ENCODE measurements around the gene SEZ6L2. TPM values are rescaled to one million over a fixed set of nuclear protein-coding genes. Genes with fewer than 3 reads are reported as not detected.
A peak's percentile ranks its signal among the peaks of the same experiment; 100 is the strongest.

The SEZ6L2 gene
- total RNA-seq, 4 donors from 2014 or later: 0.33 to 1.5 (median 0.79) TPM

DNA sequence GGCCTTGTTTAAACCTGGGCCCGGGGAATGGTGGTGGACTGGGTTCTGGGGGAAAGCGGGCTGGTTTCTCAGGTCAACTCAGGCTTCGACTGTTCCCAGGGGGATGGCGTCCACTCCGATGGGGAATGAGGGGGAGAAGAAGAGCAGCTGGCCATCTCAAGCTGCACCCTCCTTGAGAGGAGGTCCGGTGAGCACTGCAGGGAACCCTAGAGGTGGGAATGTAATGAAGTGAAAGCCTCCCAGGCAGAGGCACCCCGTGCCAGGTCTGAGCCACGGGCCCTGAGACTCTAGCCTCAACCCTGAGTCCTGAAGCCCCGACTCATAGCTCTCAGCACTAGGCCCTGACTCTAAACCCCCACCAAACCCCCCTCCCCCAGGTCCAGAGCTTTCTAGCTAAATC, 35.1 kb downstream of the SEZ6L2 start:
- Histone ChIP-seq H3K4me3 (replicated peaks in 1 of 3) (no peak overlapping the region), H3K36me3 (peaks cover 16 to 20% of the 10 kb centered on the region in 2 donors), H3K27me3 (no peaks in the 10 kb centered on the region), H3K27ac (no peak overlapping the region), H3K9me3 (no peaks in the 10 kb centered on the region), H3K4me1 (peaks cover 13% of the 10 kb centered on the region in 2 donors)
- TF ChIP-seq, protein P1, sequence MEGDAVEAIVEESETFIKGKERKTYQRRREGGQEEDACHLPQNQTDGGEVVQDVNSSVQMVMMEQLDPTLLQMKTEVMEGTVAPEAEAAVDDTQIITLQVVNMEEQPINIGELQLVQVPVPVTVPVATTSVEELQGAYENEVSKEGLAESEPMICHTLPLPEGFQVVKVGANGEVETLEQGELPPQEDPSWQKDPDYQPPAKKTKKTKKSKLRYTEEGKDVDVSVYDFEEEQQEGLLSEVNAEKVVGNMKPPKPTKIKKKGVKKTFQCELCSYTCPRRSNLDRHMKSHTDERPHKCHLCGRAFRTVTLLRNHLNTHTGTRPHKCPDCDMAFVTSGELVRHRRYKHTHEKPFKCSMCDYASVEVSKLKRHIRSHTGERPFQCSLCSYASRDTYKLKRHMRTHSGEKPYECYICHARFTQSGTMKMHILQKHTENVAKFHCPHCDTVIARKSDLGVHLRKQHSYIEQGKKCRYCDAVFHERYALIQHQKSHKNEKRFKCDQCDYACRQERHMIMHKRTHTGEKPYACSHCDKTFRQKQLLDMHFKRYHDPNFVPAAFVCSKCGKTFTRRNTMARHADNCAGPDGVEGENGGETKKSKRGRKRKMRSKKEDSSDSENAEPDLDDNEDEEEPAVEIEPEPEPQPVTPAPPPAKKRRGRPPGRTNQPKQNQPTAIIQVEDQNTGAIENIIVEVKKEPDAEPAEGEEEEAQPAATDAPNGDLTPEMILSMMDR (IDR thresholded peaks at IDR 0.05): no peak
- TF ChIP-seq POLR2A (IDR thresholded peaks at IDR 0.05): no peak
- WGBS, 2 donors: 71 to 80% methylated on average over 7 of the region's 9 CpGs
- DNase-seq: no peak
- intact Hi-C loops (cut with DNase I): no loop called here

DNA sequence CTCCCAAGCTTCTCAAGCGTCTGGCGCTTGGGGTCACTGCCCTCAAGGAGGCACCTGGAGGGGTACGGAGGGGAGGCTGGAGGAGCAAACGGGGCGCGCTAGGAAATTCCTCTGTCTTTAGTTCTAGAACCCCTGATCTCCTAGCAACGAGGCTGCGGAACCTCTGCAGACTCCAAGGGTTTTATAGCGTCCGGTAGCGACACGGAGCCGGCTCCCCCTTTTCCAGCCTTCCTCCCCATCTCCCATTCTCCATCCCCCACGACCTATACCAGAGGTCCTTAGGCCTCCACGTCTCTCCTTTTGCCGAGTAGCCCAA, 35.7 kb downstream of the SEZ6L2 start:
- H3K4me1 ChIP-seq: peaks cover 13% of the 10 kb centered on the region in 2 donors
- H3K27me3 ChIP-seq: no peaks in the 10 kb centered on the region
- TF ChIP-seq, protein P1 (IDR thresholded peaks at IDR 0.05): no peak
- WGBS, 2 donors: 32 to 38% methylated on average over 16 of the region's 16 CpGs
- peak overlapping the region in 1 of 3 donors; percentile 100 for H3K4me3 ChIP-seq (replicated peaks in 1 of 3)
- H3K27ac ChIP-seq: peak overlapping the region in 1 of 3 donors; percentile 97
- no peak for DNase-seq
- peaks cover 21 to 26% of the 10 kb centered on the region in 2 donors for H3K36me3 ChIP-seq
- intact Hi-C loops (cut with DNase I): no loop called here
- H3K9me3 ChIP-seq: no peaks in the 10 kb centered on the region

DNA sequence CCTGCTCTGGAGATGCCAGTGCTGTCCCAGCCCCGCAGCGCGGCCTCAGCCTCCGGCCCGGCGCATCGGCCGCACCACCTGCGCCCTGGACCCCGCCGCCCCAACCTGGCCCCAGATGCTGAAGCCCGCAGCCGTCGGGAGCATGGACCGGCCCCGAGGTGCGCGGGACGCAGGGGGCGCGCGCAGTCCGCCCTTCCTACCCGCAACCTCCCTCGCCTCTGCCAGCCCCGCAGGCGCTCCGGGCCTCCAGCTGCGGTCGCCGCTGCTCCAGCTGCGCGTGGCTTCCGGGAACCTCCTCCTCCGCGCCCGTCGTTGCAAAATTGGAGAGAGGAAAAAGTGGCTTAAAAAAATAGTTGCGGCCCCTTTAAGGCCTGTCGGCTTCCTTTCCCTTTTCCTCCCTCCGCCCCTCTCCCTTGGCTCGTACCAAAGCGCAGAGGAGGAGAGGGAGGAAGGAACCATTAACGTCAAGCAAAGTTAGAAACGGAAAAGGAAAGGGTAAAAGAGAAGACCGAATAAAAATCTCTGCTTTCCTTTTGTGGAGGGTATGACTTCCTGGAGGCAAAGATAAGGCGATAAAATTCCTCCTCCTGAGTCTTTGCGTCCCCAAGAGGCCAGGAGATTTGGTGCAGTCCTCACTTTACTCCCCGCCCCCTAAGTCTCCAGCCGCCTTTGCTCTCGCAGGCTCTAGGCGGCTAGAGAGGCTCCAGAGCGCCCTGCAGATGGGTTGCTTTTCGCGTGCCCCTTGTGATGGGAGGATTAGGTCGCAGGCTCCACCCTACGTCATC, 36.3 kb downstream of the SEZ6L2 start, which contains the start of gene CDIPT:
Gene CDIPT (minus strand): TSS at position 343 of the 785 bp plus-strand sequence. CDS start 369 bp downstream, outside the sequence.
- H3K27ac ChIP-seq: peak within 1 kb of the TSS; percentile 92 to 97 (median 93)
- peak within 1 kb of the TSS; percentile 84 to 100 (median 92) for H3K4me3 ChIP-seq (replicated peaks in 1 of 3)
- intact Hi-C loops (cut with DNase I): no loop called here
- peaks cover 13% of the 10 kb centered on the region in 2 donors for H3K4me1 ChIP-seq
- WGBS, 2 donors: 0% methylated on average over 35 of the region's 57 CpGs
- DNase-seq: peak; percentile 95 to 96
- TF ChIP-seq, protein P1 (IDR thresholded peaks at IDR 0.05): peak in 5 of 6 experiments; percentile 29 to 79 (median 58)
- TF ChIP-seq POLR2A (IDR thresholded peaks at IDR 0.05): no peak
- H3K36me3 ChIP-seq: peaks cover 21 to 27% of the 10 kb centered on the region in 2 donors
- H3K27me3 ChIP-seq: no peaks in the 10 kb centered on the region
- H3K9me3 ChIP-seq: no peaks in the 10 kb centered on the region

DNA sequence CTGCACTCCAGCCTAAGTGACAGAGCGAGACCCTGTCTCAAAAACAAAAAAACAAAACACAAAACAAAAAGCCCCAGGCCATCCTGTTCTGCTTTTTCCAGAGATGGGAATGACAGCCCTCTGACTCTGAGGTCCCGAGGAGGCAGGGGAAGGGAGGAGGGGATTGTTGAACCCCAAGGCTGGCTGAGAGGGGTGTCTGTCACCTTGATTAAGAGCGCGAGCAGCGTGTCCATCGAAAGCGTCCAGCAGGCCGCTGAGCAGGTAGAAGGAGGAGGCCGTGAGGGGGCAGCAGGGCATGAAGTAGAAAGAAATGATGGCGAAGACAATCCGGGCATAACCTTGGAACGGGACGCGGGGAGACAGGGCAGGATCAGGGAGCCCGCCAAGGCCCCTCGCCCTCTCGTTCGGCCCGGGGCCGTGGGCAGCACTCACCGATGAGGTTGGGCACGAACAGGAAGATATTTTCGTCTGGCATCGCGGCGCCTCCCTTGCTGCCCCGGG, 36.9 kb downstream of the SEZ6L2 start:
- TF ChIP-seq POLR2A (IDR thresholded peaks at IDR 0.05): no peak
- TF ChIP-seq, protein P1 (IDR thresholded peaks at IDR 0.05): no peak
- intact Hi-C loops (cut with DNase I): no loop called here
- H3K27ac ChIP-seq: peak overlapping the region; percentile 92 to 97 (median 93)
- H3K27me3 ChIP-seq: no peaks in the 10 kb centered on the region
- H3K4me3 ChIP-seq (replicated peaks in 1 of 3): peak overlapping the region; percentile 84 to 100 (median 92)
- no peaks in the 10 kb centered on the region for H3K9me3 ChIP-seq
- DNase-seq: peak; percentile 49 to 54
- H3K36me3 ChIP-seq: peaks cover 21 to 27% of the 10 kb centered on the region in 2 donors
- peaks cover 13% of the 10 kb centered on the region in 2 donors for H3K4me1 ChIP-seq
- WGBS, 2 donors: 2 to 3% methylated on average over 23 of the region's 27 CpGs

DNA sequence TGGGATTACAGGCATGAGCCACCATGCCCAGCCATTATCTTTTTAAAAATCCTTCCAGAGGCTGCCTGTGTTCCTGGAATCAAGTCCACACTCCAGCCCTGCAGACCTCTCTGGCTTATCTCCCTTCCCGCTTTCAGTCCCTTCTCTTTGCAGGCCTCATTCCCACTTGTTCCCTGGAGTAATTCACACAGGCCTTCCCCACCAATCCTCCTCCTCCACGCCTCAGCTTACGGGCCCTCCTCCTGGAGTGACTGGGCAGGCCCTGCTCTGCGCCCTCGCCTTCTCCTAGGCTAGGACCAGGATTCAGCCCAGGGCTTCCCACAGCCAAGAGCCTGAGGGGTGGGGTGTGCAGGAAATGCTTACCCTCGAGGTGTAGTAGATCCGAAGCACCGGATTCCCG, 39.1 kb downstream of the SEZ6L2 start:
- H3K4me3 ChIP-seq (replicated peaks in 1 of 3): no peak overlapping the region

More for the DNA sequence above, 39.1 kb downstream of the SEZ6L2 start:
- H3K36me3 ChIP-seq: peaks cover 21 to 27% of the 10 kb centered on the region in 2 donors
- H3K27me3 ChIP-seq: no peaks in the 10 kb centered on the region
- intact Hi-C loops (cut with DNase I): no loop called here
- TF ChIP-seq POLR2A (IDR thresholded peaks at IDR 0.05): no peak
- TF ChIP-seq, protein P1 (IDR thresholded peaks at IDR 0.05): no peak
- H3K27ac ChIP-seq: no peak overlapping the region
- H3K4me1 ChIP-seq: peaks cover 13% of the 10 kb centered on the region in 2 donors
- 82 to 89% methylated on average over 9 of the region's 9 CpGs for WGBS, 2 donors
- DNase-seq: no peak
- H3K9me3 ChIP-seq: no peaks in the 10 kb centered on the region

All from thyroid gland (tissue), 4 donors.